ENCODE results near the gene GRM8.

Gene GRM8

DNA sequence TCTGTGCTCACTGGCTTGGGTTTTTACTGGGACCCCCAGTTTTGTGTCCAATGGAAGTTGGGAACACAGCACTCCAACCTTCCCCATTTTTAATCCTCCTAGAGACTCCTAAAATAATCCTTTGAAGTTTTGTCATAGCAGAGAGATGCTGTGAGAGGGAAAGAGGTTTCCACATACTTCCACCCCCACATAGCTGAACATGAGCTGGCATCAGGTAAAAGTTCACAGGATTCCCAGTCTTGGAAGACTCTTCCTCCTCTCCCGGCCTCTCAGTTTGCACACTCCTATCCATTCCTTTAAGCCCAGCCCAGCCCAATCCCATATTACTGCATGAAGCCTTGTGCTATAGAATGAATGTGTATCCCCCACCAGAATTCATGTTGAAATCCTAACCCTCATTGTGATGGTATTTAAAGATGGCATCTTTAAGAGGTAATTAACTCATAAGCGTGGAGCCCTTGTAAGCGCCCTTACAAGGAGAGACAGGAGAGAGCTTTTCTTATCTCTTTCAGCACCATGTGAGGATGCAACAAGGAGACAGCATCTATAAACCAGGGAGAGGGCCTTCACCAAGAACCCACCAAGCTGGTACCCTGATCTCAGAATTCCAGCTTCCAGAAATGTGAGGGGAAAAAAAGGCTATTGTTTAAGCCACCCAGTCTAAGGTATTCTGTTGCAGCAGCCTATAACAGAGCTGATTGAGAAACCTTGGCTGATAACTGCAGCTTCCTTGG, 22.4 kb downstream of the GRM8 start:
- no peak for DNase-seq (ENCODE audit: low read depth)

- no peak for DNase-seq (ENCODE audit: low read depth)
These were observed 25.9 kb downstream of the GRM8 start for GRCh38 chr7:127226685-127227374.

DNA sequence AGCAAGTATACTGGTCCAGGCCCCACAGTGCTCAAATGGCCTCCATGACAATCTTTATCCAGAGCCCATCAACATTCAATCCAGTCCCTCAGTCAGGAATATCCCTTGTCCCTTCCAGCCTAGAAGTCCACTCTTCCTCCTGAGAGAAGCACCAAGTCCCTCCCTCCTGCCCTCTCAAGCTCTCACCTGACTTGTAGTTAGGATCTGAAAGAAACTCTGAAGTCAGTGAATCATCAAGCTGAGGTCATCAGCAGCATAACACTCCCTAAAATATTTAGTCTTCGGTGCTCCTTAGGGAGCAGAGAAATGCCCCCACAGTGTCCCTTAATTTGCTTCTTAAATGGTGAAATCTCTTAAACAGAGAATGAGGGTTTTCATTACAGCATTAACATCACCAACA, 31.0 kb downstream of the GRM8 start:
- DNase-seq (ENCODE audit: low read depth), result no peak

DNA sequence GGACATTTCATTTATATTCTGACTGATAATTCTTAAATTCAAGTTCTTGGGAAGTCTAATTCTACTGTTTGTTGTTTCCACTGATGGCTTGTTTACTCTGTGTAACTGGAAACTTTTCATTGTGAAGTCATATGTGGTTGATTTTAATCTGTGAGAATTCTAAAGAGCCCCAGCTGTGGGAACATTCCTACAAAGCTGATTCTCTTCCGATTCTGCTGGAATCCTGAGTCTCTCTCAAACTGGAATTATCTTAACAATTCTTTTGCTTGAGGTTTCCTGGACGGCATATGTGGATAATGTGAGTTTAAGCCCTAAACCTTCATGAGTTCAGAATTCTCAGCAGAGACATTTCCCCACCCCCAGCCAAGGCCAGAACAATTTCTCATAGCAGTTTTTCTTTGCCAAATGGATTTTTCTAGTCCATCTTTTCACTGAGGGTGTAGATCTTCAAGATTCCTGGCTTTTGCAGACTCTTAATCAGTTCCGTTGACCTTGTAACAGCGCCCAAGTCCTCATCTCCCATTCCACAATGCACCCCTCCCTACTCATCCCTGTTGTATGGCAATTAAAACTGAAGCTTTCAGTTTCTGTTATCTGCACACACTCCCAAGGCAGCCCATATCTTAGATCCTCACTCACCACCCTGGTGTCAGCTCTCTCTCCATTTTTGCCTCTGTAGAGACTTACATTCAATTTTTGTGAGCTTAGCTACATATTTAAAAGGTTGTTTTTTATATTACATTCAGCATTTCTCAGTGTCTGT, 37.6 kb downstream of the GRM8 start:
- DNase-seq (ENCODE audit: low read depth), result no peak

DNA sequence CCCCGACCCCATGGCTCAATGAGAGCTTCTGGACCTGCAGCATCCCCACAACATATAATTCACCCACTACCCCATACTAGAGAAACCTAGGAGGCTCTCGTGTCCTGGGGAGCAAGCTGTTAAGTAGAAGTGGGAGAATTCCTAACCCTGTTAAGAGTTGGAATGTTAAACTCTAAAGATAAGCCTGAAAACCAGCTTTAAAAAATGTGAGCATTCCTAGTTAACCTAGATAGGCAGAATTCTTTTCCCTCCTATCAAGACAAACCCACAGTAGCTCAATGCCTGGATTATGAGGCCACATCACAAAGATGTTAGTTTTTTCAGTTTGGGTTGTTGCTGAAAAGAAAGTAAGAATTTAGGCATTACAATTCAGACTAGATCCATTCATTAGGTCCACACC, 42.9 kb downstream of the GRM8 start:
- DNase-seq (ENCODE audit: low read depth), result no peak

DNA sequence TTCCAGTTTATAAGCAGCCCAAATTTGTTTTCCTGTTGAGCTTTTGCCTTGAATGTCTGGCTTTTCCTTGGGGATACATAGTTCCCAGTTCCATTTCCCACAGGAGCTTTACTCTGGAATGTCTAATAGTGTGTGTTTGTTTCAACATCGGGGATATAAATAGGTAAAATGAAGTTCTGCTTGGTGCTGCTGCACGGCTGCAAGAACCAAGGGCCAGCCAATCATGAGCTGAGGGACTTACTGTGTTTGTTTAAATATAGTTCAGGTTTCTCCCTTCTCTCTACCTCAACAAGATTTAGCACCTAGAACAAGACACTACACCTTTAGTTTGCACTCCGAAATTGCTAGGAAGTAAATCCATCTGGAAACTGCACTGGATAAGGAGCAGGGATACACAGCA, 43.9 kb downstream of the GRM8 start:
- DNase-seq (ENCODE audit: low read depth), result no peak

- no peak for DNase-seq (ENCODE audit: low read depth)
These were observed 44.4 kb downstream of the GRM8 start for GRCh38 chr7:127208351-127208750.

GRCh38 chr7:127207806-127208205, 44.9 kb downstream of the GRM8 start:
- DNase-seq (ENCODE audit: low read depth), result no peak

DNA sequence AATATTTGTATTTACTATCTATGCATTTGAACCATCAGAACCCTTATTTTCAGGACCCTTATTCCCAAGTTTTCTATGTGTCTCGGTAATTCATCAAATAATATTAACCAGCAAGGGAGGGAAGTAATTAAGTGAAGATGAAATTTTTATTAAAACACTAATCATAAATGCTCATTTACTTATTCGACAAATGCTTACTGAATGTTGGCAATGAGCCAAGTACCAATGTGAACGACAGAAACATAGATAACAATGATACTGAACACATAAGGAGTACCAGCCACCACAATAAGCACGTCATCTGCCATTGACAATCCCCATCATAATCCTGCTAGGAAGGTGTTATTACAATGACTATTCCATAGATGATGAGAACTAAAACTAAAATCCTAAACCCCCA, 45.5 kb downstream of the GRM8 start:
- no peak for DNase-seq (ENCODE audit: low read depth)

- DNase-seq (ENCODE audit: low read depth), result no peak
These were observed 58.2 kb downstream of the GRM8 start for GRCh38 chr7:127194571-127194970.

GRCh38 chr7:127189886-127190285, 62.9 kb downstream of the GRM8 start:
- DNase-seq (ENCODE audit: low read depth), result no peak

DNA sequence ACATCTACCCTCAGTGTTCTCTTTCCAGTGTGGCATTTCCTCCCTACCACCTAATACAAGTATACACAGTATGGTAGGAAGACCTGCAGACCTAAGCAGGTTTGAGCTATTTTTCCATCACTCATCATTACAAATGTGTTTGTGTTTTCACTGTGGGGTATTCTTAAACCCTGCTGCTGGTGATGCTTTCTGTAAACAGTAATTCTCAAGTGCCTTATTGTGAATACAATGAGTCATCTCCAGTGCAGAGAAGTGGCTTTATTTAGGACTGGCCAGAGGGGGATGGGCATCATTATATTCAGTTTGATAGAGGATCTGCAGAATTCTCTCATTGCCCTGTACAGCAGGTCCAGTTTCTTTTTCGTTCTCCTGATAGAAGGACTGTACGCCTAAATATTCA, 63.7 kb downstream of the GRM8 start:
- DNase-seq (ENCODE audit: low read depth), result no peak

- no peak for DNase-seq (ENCODE audit: low read depth)
These were observed 65.0 kb downstream of the GRM8 start for GRCh38 chr7:127187740-127188139.

DNA sequence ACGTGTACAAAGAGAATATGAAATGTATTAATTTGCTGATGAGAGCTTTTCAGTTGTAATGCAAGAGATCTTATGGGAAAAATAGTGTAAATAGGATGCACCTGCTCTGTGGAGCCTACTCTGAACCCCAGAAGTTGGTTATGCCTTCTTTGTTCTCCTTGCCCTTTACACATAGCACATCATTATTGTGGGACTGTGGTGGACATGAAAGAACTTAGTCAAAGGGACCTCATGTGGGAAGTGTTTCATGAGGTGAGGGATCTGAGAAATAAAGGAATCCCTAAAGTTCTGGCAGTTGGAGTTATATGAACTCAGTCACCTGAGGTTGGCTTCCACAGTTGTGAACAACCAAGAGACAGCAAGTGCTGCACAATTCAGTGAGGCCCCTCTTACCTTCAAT, 66.1 kb downstream of the GRM8 start:
- DNase-seq (ENCODE audit: low read depth), result no peak

DNA sequence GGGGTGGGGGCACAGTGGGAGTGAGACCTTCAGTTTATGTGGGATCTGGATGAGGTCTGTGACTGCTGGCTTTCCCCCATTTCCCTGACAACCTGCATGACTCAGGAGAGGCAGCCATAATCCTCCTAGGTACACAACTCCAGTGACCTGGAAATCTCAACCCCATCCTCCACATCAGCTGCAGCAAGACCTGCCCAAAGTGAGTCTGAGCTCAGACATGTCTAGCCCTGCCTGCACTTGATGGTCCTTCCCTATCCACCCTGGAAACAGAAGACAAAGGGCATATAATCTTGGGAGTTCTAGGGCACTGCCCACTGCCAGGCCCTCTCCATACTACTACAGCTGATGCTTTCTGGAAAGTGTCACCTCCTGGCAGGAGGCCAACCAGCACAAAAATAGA, 75.6 kb downstream of the GRM8 start:
- no peak for DNase-seq (ENCODE audit: low read depth)

- DNase-seq (ENCODE audit: low read depth), result no peak
These were observed 90.4 kb downstream of the GRM8 start for GRCh38 chr7:127162366-127162765.

DNA sequence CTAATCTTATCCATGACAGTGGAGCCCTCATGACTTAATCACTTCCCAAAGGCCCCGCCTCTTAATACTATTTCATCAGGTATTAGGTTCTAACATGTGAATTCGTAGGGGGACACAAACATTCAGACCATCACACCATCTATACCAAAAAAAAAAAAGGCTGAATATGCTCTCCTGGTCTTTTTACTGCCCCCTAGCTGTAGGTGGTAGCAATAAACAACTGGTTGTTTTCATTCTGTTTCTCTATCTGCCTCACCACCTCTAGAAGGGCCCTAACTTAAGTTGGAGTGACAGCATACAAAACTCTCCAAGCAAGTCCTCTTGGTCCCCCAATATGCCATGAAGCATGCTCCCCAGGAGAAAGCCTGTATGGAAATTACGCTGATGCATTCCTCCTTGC, 94.1 kb downstream of the GRM8 start:
- no peak for DNase-seq (ENCODE audit: low read depth)

GRCh38 chr7:127154958-127155357, 97.8 kb downstream of the GRM8 start:
- no peak for DNase-seq (ENCODE audit: low read depth)

DNA sequence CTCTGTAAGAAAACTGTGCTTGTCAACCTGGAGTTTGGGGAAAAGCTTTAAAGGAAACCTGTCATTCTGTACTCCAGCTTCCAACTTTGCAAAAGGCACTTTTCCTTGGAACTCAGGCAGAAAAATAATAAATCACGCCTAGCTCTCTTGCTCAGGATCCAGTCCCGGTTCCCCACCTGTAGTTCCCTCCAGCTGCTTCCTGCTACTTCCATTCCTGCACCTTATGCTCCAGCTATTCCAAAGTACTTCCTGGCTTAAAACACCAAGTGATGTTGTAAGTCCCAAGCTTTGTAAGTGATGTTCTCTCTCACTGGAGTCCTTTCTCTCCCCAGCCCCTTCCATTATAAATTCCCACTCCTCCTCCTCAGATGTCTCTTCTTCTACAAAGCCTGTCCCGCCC, 98.6 kb downstream of the GRM8 start:
- no peak for DNase-seq (ENCODE audit: low read depth)

DNA sequence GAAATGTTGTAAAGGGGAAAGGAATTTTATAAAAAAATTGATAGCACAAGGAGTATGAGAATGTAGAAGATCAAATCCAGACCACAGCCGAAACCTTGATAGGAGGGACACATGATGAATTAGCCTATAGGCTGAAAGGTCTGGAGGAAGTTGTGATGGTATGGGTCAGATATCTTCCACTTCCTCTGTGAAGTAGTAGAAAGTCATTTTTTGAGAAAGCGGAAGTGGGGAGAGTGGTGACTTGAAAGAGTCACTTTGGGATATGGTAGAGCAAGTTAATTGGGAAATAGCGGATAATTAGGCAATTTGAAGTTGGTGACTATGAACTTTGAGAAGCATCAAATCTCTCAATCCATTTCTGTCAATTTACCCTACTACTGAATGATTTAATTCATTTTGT, 99.4 kb downstream of the GRM8 start:
- DNase-seq (ENCODE audit: low read depth), result no peak

DNA sequence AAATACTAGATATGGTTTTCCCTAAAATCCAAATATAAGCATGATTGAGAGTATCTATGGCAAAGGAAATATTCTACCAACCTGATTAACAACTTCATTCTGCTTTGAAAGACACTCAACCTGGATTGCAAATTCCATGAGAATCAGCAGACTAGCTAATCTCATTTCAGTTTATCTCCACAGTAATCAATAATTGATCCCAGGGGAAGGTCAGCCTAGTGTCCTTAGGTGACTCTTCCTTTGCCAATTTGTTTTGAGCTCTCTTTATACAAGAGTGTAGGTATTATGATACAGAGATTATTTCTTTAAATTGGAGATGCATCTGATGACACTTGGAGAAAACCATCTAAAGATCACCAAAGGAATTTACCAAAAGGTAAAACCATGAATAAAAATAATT, 100.3 kb downstream of the GRM8 start:
- DNase-seq (ENCODE audit: low read depth), result no peak

DNA sequence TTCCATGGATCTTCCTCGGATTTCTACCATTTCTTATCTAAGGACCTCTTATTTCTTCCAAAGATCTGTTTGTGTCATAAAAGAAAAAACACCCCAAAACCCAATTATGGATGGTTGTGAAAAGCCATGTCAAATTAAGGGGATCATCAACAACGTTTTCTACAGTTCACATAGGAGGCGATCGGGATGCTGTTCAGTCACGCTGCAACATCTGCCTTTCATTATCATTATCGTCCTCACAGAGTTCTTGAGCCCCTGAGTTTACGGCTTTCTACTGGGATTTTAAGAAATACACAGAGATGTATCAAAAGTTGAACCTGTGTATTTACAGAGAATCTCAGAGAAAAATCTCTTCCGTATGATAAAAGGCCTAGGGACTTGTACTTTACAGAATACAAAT, 101.4 kb downstream of the GRM8 start:
- DNase-seq (ENCODE audit: low read depth), result no peak

GRCh38 chr7:127150543-127150942, 102.2 kb downstream of the GRM8 start:
- DNase-seq (ENCODE audit: low read depth), result no peak
